ENCODE results near the gene DGKG. TPM values are rescaled to one million over a fixed set of nuclear protein-coding genes. Genes with fewer than 3 reads are reported as not detected.

The DGKG gene
- total and polyA plus RNA-seq, 9 of the 15 experiments (the other 6 are each of a cell fraction or from before 2014, with no cell fraction given): 0.01 to 0.36 (median 0.15) TPM

GRCh38 chr3:186108941-186109865 is 252.8 kb downstream of the DGKG start, which contains the start of gene ETV5 (continued):
- TF ChIP-seq ZMIZ1 (IDR thresholded peaks at IDR 0.05; ENCODE audit: low read depth in 2 of 2, low read length in 2 of 2): no peak
- no peak for TF ChIP-seq ZNF23 (CRISPR knock-in tag; IDR thresholded peaks at IDR 0.05)
- peak; percentile 97 for TF ChIP-seq FOS (IDR thresholded peaks at IDR 0.05; ENCODE audit: extremely low read depth, insufficient read length)
- peak; percentile 82 for TF ChIP-seq CHD2 (IDR thresholded peaks at IDR 0.05; ENCODE audit: low read depth, low read length)
- peak; percentile 96 to 99 for TF ChIP-seq FOXA3 (CRISPR knock-in tag; conservative IDR thresholded peaks at IDR 0.05 in 1 of 2, IDR thresholded peaks at IDR 0.05 in 1 of 2)
- no peak for TF ChIP-seq TRIM28 (IDR thresholded peaks at IDR 0.05)
- TF ChIP-seq CREM (IDR thresholded peaks at IDR 0.05; ENCODE audit: low read depth): peak; percentile 35
- TF ChIP-seq SMAD1 (IDR thresholded peaks at IDR 0.05; ENCODE audit: low read depth, low read length, partially characterized antibody): peak; percentile 57
- TF ChIP-seq MAFK (IDR thresholded peaks at IDR 0.05; ENCODE audit: low read length): peak; percentile 56; the same call in 1 of the 2 replicates
- TF ChIP-seq BRD4 (IDR thresholded peaks at IDR 0.05): no peak
- TF ChIP-seq ID3 (CRISPR knock-in tag; IDR thresholded peaks at IDR 0.05): no peak
- no peak for TF ChIP-seq ID3 (tag; IDR thresholded peaks at IDR 0.05)
